Duodenal mucosa (tissue), 2 donors: ENCODE measurements around the gene TMTC4.

ENCODE experiments used
- H3K27ac ChIP-seq: one replicate; pipeline ENCODE4 v1.7.0; 2013; ENCODE audit warnings: low read depth, low read length
- H3K27me3 ChIP-seq, 2 donors: one replicate each; pipeline ENCODE4 v1.7.0; 2013; ENCODE audit warnings: low read length in 2 of 2, control low read depth in 1 of 2; ENCODE audit not compliant: insufficient read depth in 2 of 2, control insufficient read depth in 1 of 2
- H3K36me3 ChIP-seq, 2 donors: one replicate each; pipeline ENCODE4 v1.7.0; 2013; ENCODE audit warnings: low read length in 2 of 2, control low read depth in 1 of 2; ENCODE audit not compliant: insufficient read depth in 2 of 2, control insufficient read depth in 1 of 2
- H3K4me1 ChIP-seq, 2 donors: one replicate each; pipeline ENCODE4 v1.7.0; 2013; ENCODE audit warnings: low read length in 2 of 2, control low read depth in 1 of 2; ENCODE audit not compliant: insufficient read depth in 2 of 2, control insufficient read depth in 1 of 2
- H3K4me3 ChIP-seq, 2 donors: one replicate each; pipeline ENCODE4 v1.7.0; 2013; ENCODE audit warnings: low read length in 2 of 2, low read depth in 1 of 2
- H3K9ac ChIP-seq, 2 donors: one replicate each; pipeline ENCODE4 v1.7.0; 2013; ENCODE audit warnings: low read length in 2 of 2, low read depth in 1 of 2
- H3K9me3 ChIP-seq, 2 donors: one replicate each; pipeline ENCODE4 v1.7.0; 2013; ENCODE audit warnings: low read length in 2 of 2, control low read depth in 1 of 2; ENCODE audit not compliant: control insufficient read depth in 1 of 2

Gene TMTC4

GRCh38 chr13:100668408-100668807 is 6.2 kb downstream of the TMTC4 start:
- Histone ChIP-seq H3K36me3 (peaks cover 30 to 60% of the 10 kb centered on the region in 2 donors), H3K27ac (no peak overlapping the region), H3K9ac (no peak overlapping the region), H3K4me3 (no peak overlapping the region), H3K27me3 (no peaks in the 10 kb centered on the region), H3K4me1 (peaks cover 8 to 9% of the 10 kb centered on the region in 2 donors), H3K9me3 (no peaks in the 10 kb centered on the region)

- H3K36me3 ChIP-seq: peaks cover 34 to 66% of the 10 kb centered on the region in 2 donors
- H3K27me3 ChIP-seq: no peaks in the 10 kb centered on the region
- no peak overlapping the region for H3K9ac ChIP-seq
- H3K27ac ChIP-seq: no peak overlapping the region
- H3K4me1 ChIP-seq: peaks cover 3 to 4% of the 10 kb centered on the region in 2 donors
- no peak overlapping the region for H3K4me3 ChIP-seq
- H3K9me3 ChIP-seq: no peaks in the 10 kb centered on the region
Measured at GRCh38 chr13:100667894-100668293, 6.7 kb downstream of the TMTC4 start.

DNA sequence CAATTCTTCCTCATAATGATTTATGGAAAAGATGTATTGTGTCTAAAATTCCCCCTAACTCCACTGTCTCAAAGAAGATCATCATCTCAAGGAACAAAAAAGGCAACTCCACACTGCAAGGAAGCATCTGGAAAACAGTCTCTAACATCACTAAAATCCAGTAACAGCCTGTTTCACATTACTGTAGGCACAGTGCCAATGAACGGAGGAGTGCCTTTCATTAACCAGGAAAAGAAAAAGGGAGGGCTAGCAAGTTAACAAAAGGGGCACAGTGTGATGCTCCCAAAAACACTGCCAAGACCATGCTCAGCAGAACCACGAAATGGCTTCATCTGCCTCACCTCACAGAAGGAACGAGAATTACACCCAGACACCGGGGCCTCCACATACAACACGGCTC is 8.5 kb downstream of the TMTC4 start:
- Histone ChIP-seq H3K27ac (no peak overlapping the region), H3K9ac (no peak overlapping the region), H3K36me3 (peaks cover 36 to 82% of the 10 kb centered on the region in 2 donors)

DNA sequence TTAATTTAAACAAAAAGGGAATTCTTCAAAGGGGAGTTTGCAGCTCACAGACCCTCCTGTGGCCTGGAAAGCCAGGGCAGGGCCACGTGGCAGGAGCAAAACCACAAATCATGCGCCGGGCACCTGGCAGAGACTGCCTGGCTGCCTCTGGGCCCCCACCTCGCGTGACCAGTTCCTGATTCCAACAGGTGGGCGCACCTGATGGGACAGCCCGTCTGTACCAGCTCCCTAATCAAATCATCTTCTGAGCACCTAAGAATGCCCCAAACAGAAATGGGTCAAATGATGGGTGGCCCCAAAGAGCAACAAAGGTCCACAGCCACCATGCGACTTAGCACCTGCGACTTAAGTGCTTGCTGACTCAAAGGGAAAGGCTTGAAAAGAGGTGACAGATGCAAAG is 9.2 kb downstream of the TMTC4 start:
- no peaks in the 10 kb centered on the region for H3K9me3 ChIP-seq
- H3K36me3 ChIP-seq: peaks cover 36 to 89% of the 10 kb centered on the region in 2 donors
- H3K27me3 ChIP-seq: no peaks in the 10 kb centered on the region
- no peak overlapping the region for H3K27ac ChIP-seq
- no peaks in the 10 kb centered on the region for H3K4me1 ChIP-seq
- H3K9ac ChIP-seq: no peak overlapping the region
- H3K4me3 ChIP-seq: no peak overlapping the region

More for the DNA sequence above, 8.5 kb downstream of the TMTC4 start:
- no peaks in the 10 kb centered on the region for H3K4me1 ChIP-seq
- no peaks in the 10 kb centered on the region for H3K9me3 ChIP-seq
- no peak overlapping the region for H3K4me3 ChIP-seq
- no peaks in the 10 kb centered on the region for H3K27me3 ChIP-seq

- no peaks in the 10 kb centered on the region for H3K9me3 ChIP-seq
- peaks cover 0 to 2% of the 10 kb centered on the region in 2 donors for H3K4me1 ChIP-seq
- H3K9ac ChIP-seq: no peak overlapping the region
- no peaks in the 10 kb centered on the region for H3K27me3 ChIP-seq
- H3K27ac ChIP-seq: no peak overlapping the region
- no peak overlapping the region for H3K4me3 ChIP-seq
- H3K36me3 ChIP-seq: peaks cover 38 to 90% of the 10 kb centered on the region in 2 donors
Measured at GRCh38 chr13:100664171-100664900, 10.3 kb downstream of the TMTC4 start.

DNA sequence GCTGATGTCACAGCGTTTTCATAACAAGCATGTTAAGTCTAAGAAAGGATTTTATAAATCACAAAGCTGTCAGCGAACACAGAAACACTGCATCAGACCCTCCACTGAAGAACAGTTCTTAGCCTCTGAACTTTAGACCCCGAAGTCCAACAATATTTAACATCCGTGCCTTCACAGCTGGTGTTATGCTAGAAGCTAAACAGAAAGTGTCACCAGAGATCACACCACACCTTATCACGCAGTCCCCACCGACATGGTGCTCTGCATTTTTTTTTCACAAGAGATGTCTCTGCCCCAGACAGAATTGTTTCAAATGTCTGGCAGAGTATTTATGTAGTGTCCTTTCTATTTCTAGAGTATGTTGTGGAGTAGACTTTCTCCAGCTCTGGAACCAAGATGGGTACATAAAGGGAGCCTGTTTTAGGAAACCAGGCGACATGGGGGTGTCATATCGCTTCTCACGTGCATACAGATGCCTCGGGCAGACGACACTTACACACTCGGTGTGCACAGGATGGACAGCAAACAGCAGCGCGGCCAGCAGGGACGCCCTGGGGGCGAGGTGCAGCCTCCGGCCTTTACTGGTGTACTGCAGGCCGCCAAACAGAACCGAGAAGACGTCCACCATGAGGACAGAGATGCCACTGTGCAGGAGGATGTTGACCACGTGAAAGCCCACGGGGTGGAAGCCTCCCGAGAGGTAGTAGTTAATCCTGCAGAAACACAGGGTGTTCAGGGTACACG is 12.0 kb downstream of the TMTC4 start:
- Histone ChIP-seq H3K36me3 (peaks cover 27 to 84% of the 10 kb centered on the region in 2 donors), H3K9ac (no peak overlapping the region)

DNA sequence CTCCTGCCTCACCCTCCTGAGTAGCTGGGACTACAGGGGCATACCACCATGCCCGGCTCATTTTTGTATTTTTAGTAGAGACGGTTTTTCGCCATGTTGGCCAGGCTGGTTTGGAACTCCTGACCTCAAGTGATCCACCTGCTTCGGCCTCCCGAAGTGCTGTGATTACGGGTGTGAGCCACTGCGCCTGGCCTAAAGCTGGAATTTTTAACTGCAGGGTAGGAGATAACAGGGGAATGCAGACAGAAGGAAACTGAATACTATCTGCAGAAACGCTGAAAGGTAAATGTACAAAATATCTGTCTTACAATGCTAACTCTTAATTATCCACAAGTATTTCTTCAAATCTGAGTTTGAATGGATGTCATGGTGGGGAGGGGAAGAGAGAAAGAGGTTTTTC is 13.8 kb downstream of the TMTC4 start:
- H3K27me3 ChIP-seq: no peaks in the 10 kb centered on the region
- peaks cover 0 to 5% of the 10 kb centered on the region in 2 donors for H3K4me1 ChIP-seq
- peaks cover 20 to 86% of the 10 kb centered on the region in 2 donors for H3K36me3 ChIP-seq
- no peak overlapping the region for H3K27ac ChIP-seq
- no peaks in the 10 kb centered on the region for H3K9me3 ChIP-seq
- no peak overlapping the region for H3K9ac ChIP-seq
- no peak overlapping the region for H3K4me3 ChIP-seq

More for the DNA sequence above, 12.0 kb downstream of the TMTC4 start:
- H3K4me3 ChIP-seq: no peak overlapping the region
- peaks cover 0 to 5% of the 10 kb centered on the region in 2 donors for H3K4me1 ChIP-seq
- no peaks in the 10 kb centered on the region for H3K9me3 ChIP-seq
- H3K27ac ChIP-seq: no peak overlapping the region
- H3K27me3 ChIP-seq: no peaks in the 10 kb centered on the region

- H3K4me3 ChIP-seq: no peak overlapping the region
- no peak overlapping the region for H3K9ac ChIP-seq
- peaks cover 22 to 81% of the 10 kb centered on the region in 2 donors for H3K36me3 ChIP-seq
- H3K27ac ChIP-seq: no peak overlapping the region
- peaks cover 0 to 5% of the 10 kb centered on the region in 2 donors for H3K4me1 ChIP-seq
- no peaks in the 10 kb centered on the region for H3K27me3 ChIP-seq
- H3K9me3 ChIP-seq: no peaks in the 10 kb centered on the region
Measured at GRCh38 chr13:100659578-100659977, 15.0 kb downstream of the TMTC4 start.

DNA sequence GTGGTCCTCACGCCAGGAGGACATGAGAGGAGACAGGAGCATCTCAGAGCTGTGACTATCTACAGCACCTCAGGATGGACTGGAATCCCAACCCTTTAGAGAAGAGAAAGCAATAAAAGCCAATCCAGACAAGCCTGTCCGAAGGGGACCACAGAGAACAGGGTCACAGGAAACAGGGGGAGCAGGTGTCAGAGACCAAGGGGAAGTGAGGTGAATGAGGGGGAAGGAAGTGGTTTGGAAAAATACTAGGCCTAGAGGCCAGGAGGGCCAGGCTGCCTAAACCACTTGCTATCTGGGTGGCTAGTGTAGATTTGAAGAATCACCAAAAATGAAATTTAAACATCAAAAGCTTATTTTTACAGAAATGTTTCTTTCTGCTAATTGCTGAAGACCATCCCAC is 16.2 kb downstream of the TMTC4 start:
- H3K36me3 ChIP-seq: peaks cover 18 to 74% of the 10 kb centered on the region in 2 donors
- peaks cover 0 to 5% of the 10 kb centered on the region in 2 donors for H3K4me1 ChIP-seq
- no peaks in the 10 kb centered on the region for H3K9me3 ChIP-seq
- H3K4me3 ChIP-seq: no peak overlapping the region
- no peak overlapping the region for H3K27ac ChIP-seq
- no peaks in the 10 kb centered on the region for H3K27me3 ChIP-seq
- H3K9ac ChIP-seq: no peak overlapping the region

- H3K9ac ChIP-seq: no peak overlapping the region
- peaks cover 0 to 5% of the 10 kb centered on the region in 2 donors for H3K4me1 ChIP-seq
- no peak overlapping the region for H3K27ac ChIP-seq
- H3K4me3 ChIP-seq: no peak overlapping the region
- H3K27me3 ChIP-seq: no peaks in the 10 kb centered on the region
- no peaks in the 10 kb centered on the region for H3K9me3 ChIP-seq
- H3K36me3 ChIP-seq: peaks cover 18 to 72% of the 10 kb centered on the region in 2 donors
Measured at GRCh38 chr13:100657881-100658315, 16.7 kb downstream of the TMTC4 start.
